ENCODE measurements around the gene UCN. TPM values are rescaled to one million over a fixed set of nuclear protein-coding genes. Genes with fewer than 3 reads are reported as not detected.
"Not testable (repeated sequence)": the region's sequence is repeated elsewhere in the genome, so short reads cannot be mapped to it uniquely, and the experiment has no call there.

Gene UCN
- total and polyA plus RNA-seq, 2 of the 4 experiments (the other 2 are of a cell fraction), result 0.22 TPM; not detected in 1

DNA sequence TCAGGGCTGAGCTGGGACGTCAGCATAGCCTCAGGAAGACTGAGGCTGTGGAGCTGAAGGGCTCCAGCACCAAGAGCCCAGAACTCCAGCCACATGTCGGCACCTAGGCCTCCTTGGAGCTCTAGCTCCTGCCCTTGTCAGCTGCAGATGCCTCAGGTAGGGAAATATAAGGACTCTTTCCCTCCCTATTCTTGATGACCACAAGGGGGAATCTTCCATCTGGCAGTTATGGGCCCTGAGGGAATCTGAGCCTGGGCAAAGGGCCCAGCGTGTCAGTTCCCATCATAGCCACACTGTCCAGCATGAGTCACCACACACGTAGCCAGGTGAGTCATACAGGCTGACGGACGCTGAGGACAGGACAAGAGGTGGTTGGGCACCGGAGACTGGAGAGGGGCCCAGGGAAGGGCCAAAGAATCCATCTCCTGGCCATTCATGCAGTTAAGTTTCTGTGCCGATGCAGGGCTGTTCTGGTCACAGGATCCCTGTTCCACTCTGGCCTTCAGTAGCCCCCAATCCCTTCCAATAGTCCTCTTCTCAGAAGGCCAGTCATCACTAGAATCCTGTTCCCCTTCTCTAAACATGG is 12.8 kb upstream of the UCN start (continued):
- no peak for TF ChIP-seq MAFK (IDR thresholded peaks at IDR 0.05; ENCODE audit: low read depth, low read length)
- no peak for TF ChIP-seq RFX5 (IDR thresholded peaks at IDR 0.05; ENCODE audit: low read depth, low read length)

DNA sequence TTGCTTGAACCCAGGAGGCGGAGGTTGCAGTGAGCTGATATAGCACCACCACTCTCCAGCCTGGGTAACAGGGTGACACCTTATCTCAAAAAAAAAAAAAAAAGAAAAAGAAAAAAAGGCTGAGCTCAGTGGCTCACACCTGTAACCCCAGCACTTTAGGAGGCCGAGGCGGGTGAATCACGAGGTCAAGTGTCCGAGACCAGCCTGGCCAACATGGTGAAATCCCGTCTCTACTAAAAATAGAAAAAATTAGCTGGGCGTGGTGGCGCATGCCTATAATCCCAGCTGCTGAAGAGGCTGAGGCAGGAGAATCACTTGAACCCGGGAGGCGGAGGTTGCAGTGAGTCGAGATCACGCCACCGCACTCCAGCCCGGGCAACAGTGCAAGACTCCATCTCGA is 11.6 kb upstream of the UCN start:
- H2BK20ac ChIP-seq (ENCODE audit: low read depth, low read length); ATAC-seq (ENCODE audit: low read depth); H4K91ac ChIP-seq (ENCODE audit: insufficient read depth, low read depth, low read length); H3K9me3 ChIP-seq (ENCODE audit: control insufficient read depth, insufficient read depth, low read length); H2AFZ ChIP-seq (replicated peaks; ENCODE audit: low read length, poor library complexity); H2BK5ac ChIP-seq (ENCODE audit: low read depth, low read length, poor library complexity, severe bottlenecking); dilution Hi-C loops (cut with HindIII; ENCODE audit: low sequenced_read_pairs, unreplicated experiment); in situ Hi-C loops (cut with MboI; ENCODE audit: low sequenced_read_pairs); H4K8ac ChIP-seq (ENCODE audit: low read depth in 2 of 2, low read length in 2 of 2); H3K4me1 ChIP-seq (ENCODE audit: control insufficient read depth, insufficient read depth, low read length); H3K23ac ChIP-seq (ENCODE audit: low read depth, low read length); H3K9ac ChIP-seq (ENCODE audit: low read depth, low read length); H3K18ac ChIP-seq (ENCODE audit: low read depth, low read length); H4K5ac ChIP-seq (ENCODE audit: low read depth, low read length); DNase-seq; H2BK15ac ChIP-seq (ENCODE audit: low read depth, low read length); BruUV-seq (replicated peaks); H3K27me3 ChIP-seq (ENCODE audit: control insufficient read depth, insufficient read depth, low read length); H3K4me3 ChIP-seq (ENCODE audit: insufficient read depth, low read depth, low read length); H3K4me2 ChIP-seq (ENCODE audit: low read depth, low read length); H3K4ac ChIP-seq (ENCODE audit: low read depth, low read length); H2AK5ac ChIP-seq (ENCODE audit: low read depth, low read length); H3K27ac ChIP-seq (ENCODE audit: insufficient read depth, low read length); H3K56ac ChIP-seq (ENCODE audit: extremely low read depth, insufficient read depth, low read length); H2AK9ac ChIP-seq (replicated peaks; ENCODE audit: low read depth, low read length, poor library complexity); H2BK120ac ChIP-seq (ENCODE audit: low read depth, low read length); CTCF ChIA-PET; H4K20me1 ChIP-seq (ENCODE audit: insufficient read depth, low read length); H3K36me3 ChIP-seq (ENCODE audit: control insufficient read depth, insufficient read depth, low read length); H3K14ac ChIP-seq (replicated peaks; ENCODE audit: low read depth, low read length): not testable (repeated sequence)
- H3K9me1 ChIP-seq (ENCODE audit: insufficient read depth, low read length), result peaks cover 15% of the 10 kb centered on the region; the same call in 1 of the 2 replicates
- peaks cover 28 to 50% of the 10 kb centered on the region in 2 experiments for H3K79me1 ChIP-seq (ENCODE audit: low read depth in 1 of 2, low read length in 2 of 2)
- WGBS, 2 experiments (ENCODE audit: extremely low coverage in 2 of 2, insufficient read length in 1 of 2), result 96% methylated on average over 11 of the region's 15 CpGs; no CpG with 5 or more reads in 1 of the 2 experiments
- intact Hi-C loops (cut with micrococcal nuclease), result loop anchor here (5.0 kb wide), 1 partner anchor 37 kb away; the partner anchor contains the start of gene GTF3C2
- POLR2A ChIA-PET (ENCODE audit: unreplicated experiment), result interaction anchor here (0.6 kb wide), 1 partner anchor 50 kb away, joined by 4 read pairs; the partner anchor contains the start of genes EIF2B4 and SNX17

All from IMR-90 (cell line).